ENCODE data around the gene ADO.

ADO gene

GRCh38 chr10:62794306-62794705 lies 10.2 kb upstream of the ADO start:
- DNase-seq (ENCODE audit: low spot score), result no peak

GRCh38 chr10:62795100-62795499 lies 9.4 kb upstream of the ADO start:
- DNase-seq (ENCODE audit: low spot score), result no peak

GRCh38 chr10:62795762-62796161 lies 8.8 kb upstream of the ADO start:
- DNase-seq (ENCODE audit: low spot score), result no peak

- DNase-seq (ENCODE audit: low spot score), result no peak
Observed at GRCh38 chr10:62796896-62797295, 7.6 kb upstream of the ADO start.

GRCh38 chr10:62801871-62802270 lies 2.6 kb upstream of the ADO start:
- no peak for DNase-seq (ENCODE audit: low spot score)

GRCh38 chr10:62803724-62804355 lies 680 bp upstream of the ADO start:
- DNase-seq (ENCODE audit: low spot score), result no peak

GRCh38 chr10:62805231-62806099 lies 945 bp downstream of the ADO start:
- peak; percentile 71 for DNase-seq (ENCODE audit: low spot score)

GRCh38 chr10:62806251-62806650 lies 1.7 kb downstream of the ADO start:
- no peak for DNase-seq (ENCODE audit: low spot score)

GRCh38 chr10:62810156-62810902 lies 5.8 kb downstream of the ADO start:
- no peak for DNase-seq (ENCODE audit: low spot score)

GRCh38 chr10:62811159-62811875 lies 6.8 kb downstream of the ADO start:
- DNase-seq (ENCODE audit: low spot score), result no peak

GRCh38 chr10:62812672-62813439 lies 8.3 kb downstream of the ADO start:
- DNase-seq (ENCODE audit: low spot score), result no peak

GRCh38 chr10:62813453-62813852 lies 8.9 kb downstream of the ADO start:
- no peak for DNase-seq (ENCODE audit: low spot score)

- DNase-seq (ENCODE audit: low spot score), result no peak
Observed at GRCh38 chr10:62813981-62814380, 9.5 kb downstream of the ADO start.

GRCh38 chr10:62814756-62815380 lies 10.3 kb downstream of the ADO start:
- no peak for DNase-seq (ENCODE audit: low spot score)

GRCh38 chr10:62815381-62816075 lies 11.0 kb downstream of the ADO start:
- DNase-seq (ENCODE audit: low spot score), result no peak

- DNase-seq (ENCODE audit: low spot score), result no peak
Observed at GRCh38 chr10:62816076-62816330, 11.5 kb downstream of the ADO start.

GRCh38 chr10:62816331-62817120 lies 12.0 kb downstream of the ADO start, which contains the start of gene EGR2:
EGR2 (minus strand) TSS chr10:62816366; CDS start chr10:62816029, 337 bp downstream.
- DNase-seq (ENCODE audit: low spot score), result peak; percentile 93

GRCh38 chr10:62817121-62817765 lies 12.7 kb downstream of the ADO start:
- peak; percentile 66 for DNase-seq (ENCODE audit: low spot score)

GRCh38 chr10:62817766-62818425 lies 13.4 kb downstream of the ADO start:
- DNase-seq (ENCODE audit: low spot score), result peak; percentile 89
